SJSA1 (cell line): ENCODE data around the gene MAPK8IP2. TPM values are rescaled to one million over a fixed set of nuclear protein-coding genes. Genes with fewer than 3 reads are reported as not detected.
A peak's percentile ranks its signal among the peaks of the same experiment; 100 is the strongest.

Source experiments
- DNase-seq, 2 experiments: peaks; one replicate each; pipeline ENCODE4 v3.0.0-alpha.2; 2015 to 2020; ENCODE audit warnings: low spot score in 2 of 2, low read depth in 1 of 2
- H3K27ac ChIP-seq: fragments of 250-450 bp; sonication (Bioruptor Pico); 2 replicates; pipeline ENCODE4 v1.5.1; 2020; ENCODE audit warnings: mild to moderate bottlenecking, moderate library complexity
- H3K27me3 ChIP-seq: fragments of 250-450 bp; sonication (Bioruptor Pico); replicated peaks from 2 replicates; pipeline ENCODE4 v1.5.1; 2020; ENCODE audit warnings: mild to moderate bottlenecking, moderate library complexity
- H3K36me3 ChIP-seq: fragments of 250-450 bp; sonication (Bioruptor Pico); 2 replicates; pipeline ENCODE4 v1.5.1; 2020; ENCODE audit warnings: mild to moderate bottlenecking
- H3K4me1 ChIP-seq: fragments of 250-450 bp; sonication (Bioruptor Pico); replicated peaks from 2 replicates; pipeline ENCODE4 v1.6.1; 2021; ENCODE audit warnings: mild to moderate bottlenecking
- H3K4me3 ChIP-seq: fragments of 250-450 bp; sonication (Bioruptor Pico); 2 replicates; pipeline ENCODE4 v1.5.1; 2020; ENCODE audit warnings: mild to moderate bottlenecking
- H3K9me3 ChIP-seq: fragments of 250-450 bp; sonication (Bioruptor Pico); replicated peaks from 2 replicates; pipeline ENCODE4 v1.5.1; 2020; ENCODE audit warnings: mild to moderate bottlenecking
- total RNA-seq: library from RNA; depleted of rRNA; stranded (reverse); fragments of >200 nt; shearing (Covaris generic); gene quantifications from 2 replicates; pipeline ENCODE4 v1.2.3, GENCODE V29; 2014

Gene MAPK8IP2
- total RNA-seq, 1 experiment from 2014 or later = 0.03 TPM

DNA sequence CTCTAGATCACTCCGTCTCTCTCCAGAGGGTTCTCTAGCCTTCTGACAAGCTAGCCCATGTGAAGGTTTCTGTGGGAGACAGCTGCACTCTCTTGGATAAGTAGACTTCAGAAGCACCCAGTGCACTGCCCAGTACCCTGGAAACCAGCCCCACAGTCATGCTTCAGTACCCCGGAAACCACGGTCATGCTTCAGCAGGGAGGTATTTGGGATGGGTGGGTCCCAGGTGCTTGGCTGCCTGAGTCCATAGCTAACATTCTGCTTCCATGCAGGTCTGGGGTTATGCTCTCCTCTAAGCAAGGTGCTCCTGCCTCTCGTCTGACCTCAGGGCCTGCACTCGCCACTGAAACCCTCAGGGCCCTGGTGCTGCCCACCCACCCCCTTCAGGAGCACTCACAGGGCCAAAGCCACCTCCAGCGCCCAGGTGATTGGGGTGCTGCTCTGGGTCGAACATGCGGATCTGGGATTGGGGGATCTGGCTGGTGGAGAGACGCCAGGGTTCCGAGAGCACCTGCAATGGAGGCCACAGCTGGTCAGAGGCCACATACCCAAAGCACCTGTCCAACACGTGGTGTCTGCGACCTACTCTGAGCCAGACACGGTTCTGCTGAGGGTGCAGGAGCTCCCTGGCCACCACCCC, 30.6 kb upstream of the MAPK8IP2 start:
- Histone ChIP-seq H3K4me3 (no peak overlapping the region), H3K9me3 (no peaks in the 10 kb centered on the region), H3K36me3 (no peaks in the 10 kb centered on the region), H3K27ac (no peak overlapping the region), H3K4me1 (no peaks in the 10 kb centered on the region), H3K27me3 (no peaks in the 10 kb centered on the region)
- DNase-seq = peak in 1 of 2 experiments; percentile 41

DNA sequence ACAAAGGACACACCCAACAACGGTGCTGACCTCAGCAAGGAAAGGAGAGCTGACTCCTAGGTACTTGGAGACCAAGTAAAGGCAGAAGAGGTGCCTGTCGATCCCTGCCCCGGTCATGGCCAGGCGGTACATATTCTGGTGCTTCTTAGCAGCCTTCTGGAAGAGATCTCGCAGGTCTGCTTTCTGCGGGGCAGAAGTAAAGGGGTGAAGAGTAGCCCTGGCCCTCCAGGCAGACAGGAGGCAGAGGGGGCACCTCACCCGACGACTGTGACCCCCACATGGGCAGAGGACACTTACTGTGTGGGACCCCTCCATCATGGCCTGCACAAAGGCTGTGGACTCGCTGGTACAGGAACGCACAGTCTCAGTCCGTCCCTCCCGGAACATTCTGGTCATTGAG, 29.7 kb upstream of the MAPK8IP2 start:
- no peaks in the 10 kb centered on the region for H3K36me3 ChIP-seq
- no peak overlapping the region for H3K27ac ChIP-seq
- DNase-seq = no peak
- no peaks in the 10 kb centered on the region for H3K4me1 ChIP-seq
- no peaks in the 10 kb centered on the region for H3K27me3 ChIP-seq
- H3K4me3 ChIP-seq = no peak overlapping the region
- H3K9me3 ChIP-seq = no peaks in the 10 kb centered on the region

DNA sequence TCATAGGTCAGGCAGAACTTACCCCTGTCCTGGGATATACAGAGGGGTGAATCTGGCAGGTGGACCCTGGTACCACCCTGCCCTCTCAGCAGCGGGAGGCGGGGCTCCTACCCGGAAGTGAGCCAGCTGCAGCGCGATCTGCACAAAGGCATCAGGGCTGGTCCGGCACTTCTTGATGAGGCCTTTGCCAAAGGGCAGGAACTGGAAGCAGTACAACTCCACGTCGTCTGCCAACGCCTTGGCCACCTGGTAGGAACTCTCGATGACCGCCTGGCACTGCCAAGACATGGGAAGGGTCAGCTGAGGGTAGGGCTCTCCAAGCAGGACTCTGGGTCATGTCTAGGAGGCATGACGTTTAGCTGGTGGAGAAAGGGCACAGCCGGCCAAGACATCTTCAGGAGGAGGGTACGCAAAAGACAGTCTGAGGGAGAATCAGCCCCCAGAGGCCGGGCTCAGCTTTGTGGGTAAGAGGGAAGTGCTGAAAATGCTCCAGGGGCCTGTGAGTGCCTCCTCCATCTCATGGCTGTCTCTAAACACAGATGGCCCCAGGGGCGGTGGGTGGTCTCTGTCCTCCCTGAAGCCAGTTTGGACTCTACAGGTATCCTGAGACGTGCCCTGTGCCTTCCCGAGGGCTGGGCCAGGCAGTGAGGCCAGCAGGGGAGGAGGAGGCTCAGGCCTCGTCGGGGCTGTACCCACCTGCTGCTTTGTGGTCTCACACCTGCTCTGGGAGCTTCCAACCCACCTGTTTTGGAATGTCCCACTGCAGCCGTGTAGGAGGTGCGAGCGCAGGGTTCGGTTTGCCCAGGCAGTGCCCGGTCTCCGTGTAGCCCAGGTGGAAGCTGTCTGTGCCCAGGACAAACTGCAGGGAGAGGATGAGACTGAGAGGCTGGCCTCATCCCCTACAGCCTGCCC, 29.1 kb upstream of the MAPK8IP2 start:
- H3K4me1 ChIP-seq = no peaks in the 10 kb centered on the region
- H3K27me3 ChIP-seq = no peaks in the 10 kb centered on the region
- no peaks in the 10 kb centered on the region for H3K36me3 ChIP-seq
- no peaks in the 10 kb centered on the region for H3K9me3 ChIP-seq
- DNase-seq = no peak
- H3K27ac ChIP-seq = no peak overlapping the region
- no peak overlapping the region for H3K4me3 ChIP-seq

GRCh38 chr22:50572965-50573364, 27.6 kb upstream of the MAPK8IP2 start:
- Histone ChIP-seq H3K9me3 (no peaks in the 10 kb centered on the region), H3K4me3 (no peak overlapping the region), H3K27me3 (no peaks in the 10 kb centered on the region), H3K27ac (no peak overlapping the region), H3K4me1 (no peaks in the 10 kb centered on the region), H3K36me3 (no peaks in the 10 kb centered on the region)
- no peak for DNase-seq

- Histone ChIP-seq H3K27me3 (no peaks in the 10 kb centered on the region), H3K4me3 (no peak overlapping the region), H3K36me3 (no peaks in the 10 kb centered on the region), H3K27ac (no peak overlapping the region), H3K4me1 (no peaks in the 10 kb centered on the region), H3K9me3 (no peaks in the 10 kb centered on the region)
- no peak for DNase-seq
Measured at GRCh38 chr22:50573491-50574382, 26.9 kb upstream of the MAPK8IP2 start.

DNA sequence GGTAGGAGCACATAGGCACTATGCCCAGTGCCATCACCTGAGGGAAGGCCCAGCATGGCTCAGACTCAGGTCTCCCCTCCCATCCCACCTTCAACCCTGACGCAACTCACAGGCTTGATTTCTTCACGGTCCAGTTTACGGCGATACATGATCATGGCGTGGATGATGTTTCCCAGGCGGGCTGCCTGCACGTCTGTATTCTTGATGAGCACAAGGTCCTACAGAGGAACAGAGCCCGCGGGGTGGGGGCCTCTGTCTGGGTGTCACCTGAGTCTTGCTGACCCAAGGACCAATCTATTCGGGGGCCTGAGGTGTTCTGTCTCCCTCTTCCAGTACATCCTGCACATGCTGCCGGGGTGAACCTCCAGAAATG, 26.2 kb upstream of the MAPK8IP2 start:
- no peak for DNase-seq
- no peak overlapping the region for H3K27ac ChIP-seq
- H3K4me3 ChIP-seq = no peak overlapping the region
- no peaks in the 10 kb centered on the region for H3K4me1 ChIP-seq
- H3K9me3 ChIP-seq = no peaks in the 10 kb centered on the region
- no peaks in the 10 kb centered on the region for H3K27me3 ChIP-seq
- H3K36me3 ChIP-seq = no peaks in the 10 kb centered on the region

- Histone ChIP-seq H3K36me3 (peaks cover 9% of the 10 kb centered on the region), H3K27me3 (no peaks in the 10 kb centered on the region), H3K9me3 (no peaks in the 10 kb centered on the region), H3K27ac (no peak overlapping the region), H3K4me1 (no peaks in the 10 kb centered on the region), H3K4me3 (no peak overlapping the region)
- DNase-seq = no peak
Measured at GRCh38 chr22:50575426-50575941, 25.1 kb upstream of the MAPK8IP2 start.

GRCh38 chr22:50576070-50576469, 24.5 kb upstream of the MAPK8IP2 start:
- Histone ChIP-seq H3K27me3 (no peaks in the 10 kb centered on the region), H3K36me3 (peaks cover 15% of the 10 kb centered on the region), H3K9me3 (no peaks in the 10 kb centered on the region), H3K27ac (no peak overlapping the region), H3K4me3 (no peak overlapping the region), H3K4me1 (no peaks in the 10 kb centered on the region)
- DNase-seq = no peak

DNA sequence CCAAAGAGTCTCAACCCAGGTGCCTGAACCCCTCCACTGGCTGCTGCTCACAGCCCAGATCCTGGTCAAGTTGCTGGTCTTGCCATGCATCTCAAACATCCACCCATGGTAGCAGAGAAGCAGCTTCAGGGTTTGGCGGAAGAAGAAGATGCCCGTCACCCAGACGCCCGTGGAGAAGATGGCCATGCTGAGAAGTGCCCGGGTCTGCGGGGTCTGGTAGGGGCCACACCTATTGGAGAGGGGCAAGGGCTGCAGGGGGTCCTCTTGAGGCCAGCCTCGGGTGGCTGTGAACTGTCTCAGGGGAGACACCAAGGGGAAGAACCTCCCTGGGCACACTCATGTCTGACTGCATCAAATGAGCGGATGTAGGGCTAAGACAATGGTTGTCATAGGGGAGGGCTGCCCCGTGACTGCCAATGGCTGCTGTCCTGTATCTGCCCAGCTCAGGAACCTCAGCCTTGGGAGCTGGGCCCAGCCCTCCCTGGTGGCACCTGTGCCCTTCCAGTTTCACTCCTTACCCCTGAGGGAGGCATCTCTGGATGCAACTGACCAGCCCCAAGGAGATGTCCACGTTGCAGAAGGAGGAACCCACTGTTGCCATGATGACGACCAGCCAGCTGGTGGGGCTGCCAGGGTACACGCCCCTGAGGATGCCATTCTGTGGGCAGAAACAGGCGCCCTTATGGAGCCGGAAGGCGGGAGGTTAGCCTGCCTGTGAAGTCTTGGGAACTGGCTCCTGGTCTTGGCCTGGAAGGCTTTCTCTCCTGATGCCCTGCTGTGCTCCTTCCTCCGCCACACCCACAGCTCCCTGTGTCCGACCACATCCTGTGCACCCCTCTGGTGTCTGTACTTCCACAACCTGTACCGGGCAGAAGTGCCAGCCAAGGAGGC, 23.5 kb upstream of the MAPK8IP2 start:
- H3K4me1 ChIP-seq = peaks cover 6% of the 10 kb centered on the region
- H3K9me3 ChIP-seq = no peaks in the 10 kb centered on the region
- no peaks in the 10 kb centered on the region for H3K27me3 ChIP-seq
- DNase-seq = no peak
- peaks cover 21% of the 10 kb centered on the region for H3K36me3 ChIP-seq
- no peak overlapping the region for H3K27ac ChIP-seq
- H3K4me3 ChIP-seq = no peak overlapping the region

DNA sequence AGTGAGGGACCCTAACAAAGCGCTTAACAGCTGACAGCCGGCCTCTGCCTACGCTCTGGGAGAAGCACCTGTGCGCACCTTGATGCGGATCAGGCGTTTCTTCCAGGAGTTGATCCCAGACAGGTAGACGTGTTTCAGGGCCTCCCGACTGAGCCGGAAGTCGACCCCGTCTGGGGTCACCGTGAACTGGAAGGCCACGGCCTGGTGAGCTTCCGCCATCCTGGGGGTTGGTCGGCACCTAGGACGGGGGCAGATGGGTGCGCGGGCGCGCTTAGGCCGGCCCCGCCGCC, 23.0 kb upstream of the MAPK8IP2 start:
- Histone ChIP-seq H3K27me3 (no peaks in the 10 kb centered on the region), H3K36me3 (peaks cover 23% of the 10 kb centered on the region), H3K4me1 (peaks cover 6% of the 10 kb centered on the region), H3K27ac (no peak overlapping the region), H3K4me3 (no peak overlapping the region), H3K9me3 (no peaks in the 10 kb centered on the region)
- DNase-seq = no peak

DNA sequence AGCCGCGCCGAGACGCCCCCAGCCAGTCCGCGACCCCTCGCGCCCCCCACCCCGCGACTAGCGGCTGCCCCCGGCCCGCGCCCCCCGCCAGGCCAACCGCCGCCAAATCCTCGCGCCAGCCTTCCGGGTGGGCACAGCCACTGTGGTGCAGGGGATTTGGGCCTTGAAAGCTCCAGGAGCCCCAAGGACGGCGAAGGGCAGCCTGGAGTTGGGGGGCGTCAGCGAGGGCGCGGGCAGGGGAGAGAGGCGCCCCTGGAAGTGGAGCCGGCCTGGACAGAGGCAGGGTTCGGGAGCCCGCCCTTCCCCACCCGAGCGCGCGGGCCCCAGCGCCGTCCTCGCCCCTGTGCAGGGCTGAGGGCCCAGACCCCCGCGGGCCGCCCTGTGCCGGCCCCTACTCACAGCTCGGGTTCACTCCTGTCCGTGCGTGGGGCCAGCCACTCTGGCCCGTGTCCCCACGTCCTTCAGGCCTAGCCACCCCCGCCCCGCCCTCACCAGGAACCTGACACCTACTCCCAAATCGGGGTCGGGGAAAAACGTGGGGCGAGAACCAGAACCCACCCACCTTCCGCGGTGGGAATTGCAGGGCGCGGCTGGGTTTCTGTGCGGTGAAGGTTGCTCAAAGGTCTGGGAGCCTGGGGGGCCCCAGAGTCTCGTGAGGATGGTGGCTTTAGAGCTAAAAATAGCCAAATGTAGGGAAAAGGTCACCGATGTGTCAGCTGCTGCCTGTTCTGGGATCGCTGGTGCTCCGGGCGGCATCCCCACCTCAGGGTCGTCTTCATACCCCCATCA, 22.4 kb upstream of the MAPK8IP2 start, which contains the start of gene CPT1B:
Gene CPT1B (minus strand): TSS at position 441 of the 789 bp plus-strand sequence. CDS start 512 bp downstream, outside the sequence.
- peaks cover 23% of the 10 kb centered on the region for H3K36me3 ChIP-seq
- H3K9me3 ChIP-seq = no peaks in the 10 kb centered on the region
- no peak within 1 kb of the TSS for H3K27ac ChIP-seq
- no peak for DNase-seq
- peaks cover 6% of the 10 kb centered on the region for H3K4me1 ChIP-seq
- no peak within 1 kb of the TSS for H3K4me3 ChIP-seq
- H3K27me3 ChIP-seq = no peaks in the 10 kb centered on the region

- H3K27ac ChIP-seq = no peak overlapping the region
- no peak overlapping the region for H3K4me3 ChIP-seq
- H3K36me3 ChIP-seq = peaks cover 23% of the 10 kb centered on the region
- no peak for DNase-seq
- H3K4me1 ChIP-seq = peaks cover 9% of the 10 kb centered on the region
- H3K9me3 ChIP-seq = no peaks in the 10 kb centered on the region
- H3K27me3 ChIP-seq = no peaks in the 10 kb centered on the region
Measured at GRCh38 chr22:50578776-50579310, 21.8 kb upstream of the MAPK8IP2 start.
